Skin epidermis (tissue), 12 donors: ENCODE measurements around the gene CCDC77.

Experiments
- H3K27ac ChIP-seq, 21 experiments: fragments of 200-600 bp; sonication (generic) in 11 of 21; one replicate each; pipeline ENCODE4 v1.5.0; 2020; ENCODE audit warnings: mild to moderate bottlenecking in 3 of 21, inconsistent platforms in 2 of 21, moderate library complexity in 2 of 21
- H3K4me3 ChIP-seq, 7 experiments: fragments of 200-600 bp; sonication (generic) in 2 of 7; one replicate each; pipeline ENCODE4 v1.5.0; 2020; ENCODE audit warnings: inconsistent platforms in 2 of 7, mild to moderate bottlenecking in 2 of 7, moderate library complexity in 1 of 7

CCDC77 gene

GRCh38 chr12:473863-474577 is 72.6 kb downstream of the CCDC77 start:
- Histone ChIP-seq H3K4me3 (no peak overlapping the region), H3K27ac (no peak overlapping the region)

- Histone ChIP-seq H3K27ac (no peak overlapping the region), H3K4me3 (no peak overlapping the region)
Observed at GRCh38 chr12:475286-475685, 73.8 kb downstream of the CCDC77 start.

GRCh38 chr12:479161-479560 is 77.7 kb downstream of the CCDC77 start:
- no peak overlapping the region for H3K27ac ChIP-seq

GRCh38 chr12:480831-481816 is 79.7 kb downstream of the CCDC77 start:
- peak overlapping the region in 4 of 21 experiments; percentile 12 to 65 (median 51) for H3K27ac ChIP-seq
- no peak overlapping the region for H3K4me3 ChIP-seq

More at GRCh38 chr12:479161-479560, 77.7 kb downstream of the CCDC77 start:
- no peak overlapping the region for H3K4me3 ChIP-seq

- Histone ChIP-seq H3K27ac (no peak overlapping the region), H3K4me3 (no peak overlapping the region)
Observed at GRCh38 chr12:482061-482460, 80.6 kb downstream of the CCDC77 start.

GRCh38 chr12:484096-484495 is 82.7 kb downstream of the CCDC77 start:
- H3K4me3 ChIP-seq = no peak overlapping the region
- no peak overlapping the region for H3K27ac ChIP-seq

- Histone ChIP-seq H3K4me3 (no peak overlapping the region), H3K27ac (no peak overlapping the region)
Observed at GRCh38 chr12:490260-490659, 88.8 kb downstream of the CCDC77 start.
